Ascending aorta (tissue), 2 donors: ENCODE results near the gene ALPK1. TPM values are rescaled to one million over a fixed set of nuclear protein-coding genes. Genes with fewer than 3 reads are reported as not detected.

Experiments
- DNase-seq, 2 donors: peaks; one replicate each; pipeline ENCODE4 v3.0.0-alpha.2; 2019; ENCODE audit warnings: low spot score in 2 of 2
- H3K27ac ChIP-seq, 2 donors: fragments of 200-600 bp; sonication (generic); one replicate each; pipeline ENCODE4 v1.5.1; 2016 to 2017; ENCODE audit warnings: mild to moderate bottlenecking in 1 of 2
- H3K27me3 ChIP-seq: fragments of 200-600 bp; sonication (generic); one replicate; pipeline ENCODE4 v1.5.1; 2017
- H3K36me3 ChIP-seq, 2 donors: fragments of 200-600 bp; sonication (generic); one replicate each; pipeline ENCODE4 v1.5.1; 2016
- H3K4me1 ChIP-seq, 2 donors: fragments of 200-600 bp; sonication (generic); one replicate each; pipeline ENCODE4 v1.5.1; 2016 to 2017; ENCODE audit warnings: mild to moderate bottlenecking in 1 of 2
- H3K4me3 ChIP-seq, 2 donors: fragments of 200-600 bp; sonication (generic); one replicate each; pipeline ENCODE4 v1.5.1; 2016 to 2017; ENCODE audit warnings: mild to moderate bottlenecking in 1 of 2
- H3K9me3 ChIP-seq, 2 donors: fragments of 200-600 bp; sonication (generic); one replicate each; pipeline ENCODE4 v1.5.1; 2016
- intact Hi-C: fragments of 100-400 bp; cut with DNase I; formaldehyde crosslinking; loops from one replicate; pipeline ENCODE4 v1.15.1; 2023
- total RNA-seq: library from RNA; depleted of rRNA; stranded (reverse); fragments of >200 nt; gene quantifications from one replicate; pipeline ENCODE4 v1.1.0, GENCODE V29; 2016
- TF ChIP-seq, protein P1 (sequence below), 3 experiments: fragments of 200-600 bp in 2 of 3; fragments of 450-650 bp in 1 of 3; sonication (generic) in 2 of 3; IDR thresholded peaks; one replicate each; pipeline ENCODE4 v1.5.1; 2016 to 2019; ENCODE audit warnings: antibody characterized with exemption in 3 of 3, mild to moderate bottlenecking in 1 of 3, moderate library complexity in 1 of 3

The ALPK1 gene
- total RNA-seq, 1 donor from 2014 or later, result 8.7 TPM

DNA sequence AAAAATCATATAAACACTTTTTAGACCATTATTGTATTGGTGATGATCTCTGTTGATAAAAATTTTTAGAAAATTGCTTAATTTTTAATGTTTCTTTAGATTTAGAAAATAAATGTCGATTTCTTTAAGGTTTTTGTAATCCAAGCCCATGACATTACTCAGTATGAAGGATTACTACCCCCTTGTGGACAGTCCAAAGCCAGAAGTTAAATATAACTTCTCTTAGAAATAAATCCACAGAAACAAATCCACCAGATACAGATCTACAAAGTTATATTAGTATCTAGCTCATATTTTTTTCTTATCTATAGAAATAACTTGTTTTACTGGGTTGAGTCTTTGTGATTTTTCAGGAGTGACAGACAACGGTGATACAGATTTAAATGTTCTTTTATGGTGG, 30.3 kb upstream of the ALPK1 start:
- Histone ChIP-seq H3K27ac (no peak overlapping the region), H3K36me3 (peaks cover 0 to 8% of the 10 kb centered on the region in 2 donors), H3K4me1 (no peaks in the 10 kb centered on the region), H3K27me3 (no peaks in the 10 kb centered on the region), H3K4me3 (no peak overlapping the region), H3K9me3 (no peaks in the 10 kb centered on the region)
- TF ChIP-seq, protein P1, sequence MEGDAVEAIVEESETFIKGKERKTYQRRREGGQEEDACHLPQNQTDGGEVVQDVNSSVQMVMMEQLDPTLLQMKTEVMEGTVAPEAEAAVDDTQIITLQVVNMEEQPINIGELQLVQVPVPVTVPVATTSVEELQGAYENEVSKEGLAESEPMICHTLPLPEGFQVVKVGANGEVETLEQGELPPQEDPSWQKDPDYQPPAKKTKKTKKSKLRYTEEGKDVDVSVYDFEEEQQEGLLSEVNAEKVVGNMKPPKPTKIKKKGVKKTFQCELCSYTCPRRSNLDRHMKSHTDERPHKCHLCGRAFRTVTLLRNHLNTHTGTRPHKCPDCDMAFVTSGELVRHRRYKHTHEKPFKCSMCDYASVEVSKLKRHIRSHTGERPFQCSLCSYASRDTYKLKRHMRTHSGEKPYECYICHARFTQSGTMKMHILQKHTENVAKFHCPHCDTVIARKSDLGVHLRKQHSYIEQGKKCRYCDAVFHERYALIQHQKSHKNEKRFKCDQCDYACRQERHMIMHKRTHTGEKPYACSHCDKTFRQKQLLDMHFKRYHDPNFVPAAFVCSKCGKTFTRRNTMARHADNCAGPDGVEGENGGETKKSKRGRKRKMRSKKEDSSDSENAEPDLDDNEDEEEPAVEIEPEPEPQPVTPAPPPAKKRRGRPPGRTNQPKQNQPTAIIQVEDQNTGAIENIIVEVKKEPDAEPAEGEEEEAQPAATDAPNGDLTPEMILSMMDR (IDR thresholded peaks at IDR 0.05), result peak in 2 of 3 experiments; percentile 30 to 56
- DNase-seq, result no peak
- intact Hi-C loops, result no loop called here

DNA sequence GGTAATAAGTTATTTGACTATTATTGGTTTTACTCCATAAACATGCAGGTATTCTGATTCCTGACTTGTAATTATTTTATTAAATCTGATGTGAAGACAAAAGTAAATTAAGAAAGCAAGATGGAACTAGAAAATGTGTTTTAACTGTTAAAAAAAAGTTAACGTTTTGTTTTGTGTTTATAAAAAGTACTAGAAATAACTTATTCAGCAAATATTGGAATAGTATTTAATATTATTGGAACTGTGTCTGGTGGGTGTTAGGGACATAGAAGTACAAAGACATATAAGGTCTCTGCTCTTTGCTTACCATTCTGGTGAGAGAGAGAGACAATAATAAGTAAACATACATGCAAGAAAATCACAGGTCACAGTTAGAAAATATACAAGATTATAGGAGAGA, 27.1 kb upstream of the ALPK1 start:
- Histone ChIP-seq H3K4me1 (peaks cover 0 to 4% of the 10 kb centered on the region in 2 donors), H3K4me3 (no peak overlapping the region), H3K36me3 (no peaks in the 10 kb centered on the region), H3K27ac (no peak overlapping the region), H3K9me3 (no peaks in the 10 kb centered on the region), H3K27me3 (no peaks in the 10 kb centered on the region)
- DNase-seq, result no peak
- TF ChIP-seq, protein P1 (IDR thresholded peaks at IDR 0.05), result no peak
- intact Hi-C loops, result no loop called here

- Histone ChIP-seq H3K27me3 (no peaks in the 10 kb centered on the region), H3K4me3 (no peak overlapping the region), H3K9me3 (no peaks in the 10 kb centered on the region), H3K36me3 (peaks cover 0 to under 1% of the 10 kb centered on the region in 2 donors), H3K4me1 (peaks cover 0 to 4% of the 10 kb centered on the region in 2 donors), H3K27ac (no peak overlapping the region)
- intact Hi-C loops, result no loop called here
- DNase-seq, result no peak
- TF ChIP-seq, protein P1 (IDR thresholded peaks at IDR 0.05), result no peak
These were observed 26.3 kb upstream of the ALPK1 start for GRCh38 chr4:112270640-112271421.

DNA sequence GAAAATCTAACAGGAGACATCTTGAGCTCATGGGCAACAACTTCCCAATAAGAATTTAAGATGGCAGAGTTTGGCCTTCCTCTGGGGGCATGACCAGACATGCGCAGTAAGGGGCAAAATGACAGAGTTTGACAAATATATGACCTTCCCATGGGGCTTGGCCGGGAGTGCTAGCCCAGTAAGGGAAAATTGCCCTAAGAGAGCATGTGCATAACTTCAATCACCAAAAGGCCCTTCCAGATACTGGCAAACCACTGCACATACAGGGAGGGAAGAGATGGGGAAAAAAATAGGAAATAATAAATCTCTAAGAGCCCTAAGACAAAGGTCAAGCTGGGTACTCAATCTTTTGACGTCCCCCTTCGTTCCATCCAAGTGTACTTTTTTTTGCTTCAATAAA, 24.9 kb upstream of the ALPK1 start:
- Histone ChIP-seq H3K4me1 (peaks cover 0 to 4% of the 10 kb centered on the region in 2 donors), H3K4me3 (no peak overlapping the region), H3K27ac (no peak overlapping the region), H3K36me3 (peaks cover 0 to 10% of the 10 kb centered on the region in 2 donors), H3K9me3 (no peaks in the 10 kb centered on the region), H3K27me3 (no peaks in the 10 kb centered on the region)
- intact Hi-C loops, result no loop called here
- DNase-seq, result no peak
- TF ChIP-seq, protein P1 (IDR thresholded peaks at IDR 0.05), result no peak

DNA sequence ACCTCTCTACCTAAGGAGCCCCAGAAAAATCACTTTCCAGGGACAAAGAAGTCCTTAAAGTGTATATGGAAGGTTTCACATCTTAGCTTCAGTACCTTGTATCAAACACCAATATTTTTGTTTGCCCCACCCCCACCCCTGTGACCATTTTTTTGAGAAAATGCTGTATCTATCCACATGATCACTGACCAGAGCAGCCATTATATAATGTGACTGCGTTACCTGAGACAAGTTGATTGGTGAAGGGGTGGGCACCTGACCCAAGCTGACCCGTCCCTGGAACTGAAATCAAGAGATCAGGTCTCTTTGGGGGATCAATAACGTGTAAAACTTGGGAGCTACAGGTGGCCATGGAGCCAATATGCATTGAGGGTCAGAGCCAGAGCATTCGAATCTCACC, 22.2 kb upstream of the ALPK1 start:
- intact Hi-C loops, result no loop called here
- TF ChIP-seq, protein P1 (IDR thresholded peaks at IDR 0.05), result no peak
- H3K4me3 ChIP-seq, result no peak overlapping the region
- H3K9me3 ChIP-seq, result no peaks in the 10 kb centered on the region
- H3K27ac ChIP-seq, result no peak overlapping the region
- peaks cover 0 to 17% of the 10 kb centered on the region in 2 donors for H3K36me3 ChIP-seq
- peaks cover 3 to 4% of the 10 kb centered on the region in 2 donors for H3K4me1 ChIP-seq
- H3K27me3 ChIP-seq, result no peaks in the 10 kb centered on the region
- DNase-seq, result no peak
